Activated CD4-positive, alpha-beta T cell treated with anti-CD3 and anti-CD28 coated beads, Interleukin-2, Interleukin-6, amounts not matched to agents 100 ng/mL and 50 ng/mL, durations not matched to agents 16 hours and 8 hours (primary cell): ENCODE data around the gene SUGP2.

Experiments
- DNase-seq: peaks from one replicate; pipeline ENCODE4 v3.0.0-alpha.2; 2020

The SUGP2 gene

GRCh38 chr19:19033426-19034203, at the start of gene SUGP2, which contains the start of gene ARMC6:
Gene SUGP2 (minus strand): TSS chr19:19033517. CDS start chr19:19031071, 2,446 bp downstream.
Gene ARMC6 (plus strand): TSS chr19:19033603. CDS start chr19:19034210, 607 bp downstream.
- peak; percentile 94 for DNase-seq

- no peak for DNase-seq
These were observed 48.4 kb upstream of the SUGP2 start for GRCh38 chr19:19081642-19082151.

GRCh38 chr19:19079571-19079970, 46.3 kb upstream of the SUGP2 start:
- no peak for DNase-seq

GRCh38 chr19:19078801-19079200, 45.5 kb upstream of the SUGP2 start:
- DNase-seq: no peak

GRCh38 chr19:19077103-19077502, 43.8 kb upstream of the SUGP2 start:
- DNase-seq: no peak

GRCh38 chr19:19076476-19076875, 43.2 kb upstream of the SUGP2 start:
- DNase-seq: no peak

GRCh38 chr19:19075126-19075525, 41.8 kb upstream of the SUGP2 start:
- DNase-seq: no peak

- DNase-seq: no peak
These were observed 41.0 kb upstream of the SUGP2 start for GRCh38 chr19:19074196-19074882.

GRCh38 chr19:19071897-19072296, 38.6 kb upstream of the SUGP2 start:
- no peak for DNase-seq

GRCh38 chr19:19068659-19069654, 35.6 kb upstream of the SUGP2 start:
- DNase-seq: no peak

- DNase-seq: no peak
These were observed 34.2 kb upstream of the SUGP2 start for GRCh38 chr19:19067276-19068072.

GRCh38 chr19:19064811-19065745, 31.8 kb upstream of the SUGP2 start:
- peak; percentile 34 for DNase-seq

GRCh38 chr19:19064098-19064722, 30.9 kb upstream of the SUGP2 start:
- no peak for DNase-seq

- peak; percentile 99 for DNase-seq
These were observed 30.1 kb upstream of the SUGP2 start, which contains the start of gene SLC25A42 for GRCh38 chr19:19063183-19064097. Gene SLC25A42 (plus strand): TSS chr19:19063994. CDS start chr19:19096125, 32,131 bp downstream.

GRCh38 chr19:19062454-19063182, 29.3 kb upstream of the SUGP2 start:
- peak; percentile 30 for DNase-seq

- no peak for DNase-seq
These were observed 28.2 kb upstream of the SUGP2 start for GRCh38 chr19:19061506-19061905.

- DNase-seq: no peak
These were observed 26.7 kb upstream of the SUGP2 start for GRCh38 chr19:19059837-19060611.
